ENCODE results near the gene FMO2.

GRCh38 chr1:171231326-171231725 lies 46.2 kb downstream of the FMO2 start:
- TF ChIP-seq YY1 (IDR thresholded peaks at IDR 0.05; ENCODE audit: insufficient read depth, insufficient read length) (no peak), SUZ12 (IDR thresholded peaks at IDR 0.05; ENCODE audit: extremely low read depth, insufficient read depth, insufficient read length) (no peak)
